ENCODE results near the gene CFAP65. TPM values are rescaled to one million over a fixed set of nuclear protein-coding genes. Genes with fewer than 3 reads are reported as not detected.

Gene CFAP65
- total and polyA plus RNA-seq, 2 of the 13 experiments (the other 11 are each of a cell fraction or from before 2014, with no cell fraction given), result 0.05 TPM; not detected in 1

DNA sequence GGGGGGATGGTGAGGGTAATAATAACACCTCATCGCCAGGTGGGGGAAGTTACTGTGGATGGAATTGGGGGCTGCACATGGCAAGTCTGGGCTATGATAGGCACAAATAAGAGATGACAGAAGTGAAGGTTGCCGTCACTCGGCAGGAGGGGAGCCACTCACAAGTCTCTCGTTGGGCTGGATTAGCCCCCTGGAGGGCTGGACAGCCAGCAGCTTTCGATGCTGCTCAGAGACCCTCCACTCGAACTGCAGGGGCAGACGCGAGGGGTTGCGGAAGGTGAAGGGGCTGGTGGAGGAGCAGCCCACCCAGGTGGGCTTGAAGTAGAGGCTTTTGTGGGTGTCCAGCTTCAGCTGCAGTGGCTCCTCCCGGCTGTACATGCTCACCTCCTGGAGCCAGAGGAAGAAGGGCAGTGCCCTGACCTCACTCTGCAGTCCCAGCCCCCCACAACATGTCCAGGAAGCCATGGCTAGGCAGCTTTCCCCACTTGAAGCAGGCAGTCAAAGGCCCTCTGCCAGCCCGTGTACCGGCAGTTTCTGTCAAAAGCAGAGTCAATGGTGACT, 18.2 kb downstream of the CFAP65 start (continued):
- TF ChIP-seq NR2F6 (IDR thresholded peaks at IDR 0.05), result no peak
- TF ChIP-seq NR2F6 (CRISPR knock-in tag; IDR thresholded peaks at IDR 0.05), result no peak
- no peak for TF ChIP-seq PAWR (CRISPR knock-in tag; IDR thresholded peaks at IDR 0.05; ENCODE audit: borderline replicate concordance)
- no peak for TF ChIP-seq SPEN (CRISPR knock-in tag; IDR thresholded peaks at IDR 0.05; ENCODE audit: low read depth)
- TF ChIP-seq, protein P1, sequence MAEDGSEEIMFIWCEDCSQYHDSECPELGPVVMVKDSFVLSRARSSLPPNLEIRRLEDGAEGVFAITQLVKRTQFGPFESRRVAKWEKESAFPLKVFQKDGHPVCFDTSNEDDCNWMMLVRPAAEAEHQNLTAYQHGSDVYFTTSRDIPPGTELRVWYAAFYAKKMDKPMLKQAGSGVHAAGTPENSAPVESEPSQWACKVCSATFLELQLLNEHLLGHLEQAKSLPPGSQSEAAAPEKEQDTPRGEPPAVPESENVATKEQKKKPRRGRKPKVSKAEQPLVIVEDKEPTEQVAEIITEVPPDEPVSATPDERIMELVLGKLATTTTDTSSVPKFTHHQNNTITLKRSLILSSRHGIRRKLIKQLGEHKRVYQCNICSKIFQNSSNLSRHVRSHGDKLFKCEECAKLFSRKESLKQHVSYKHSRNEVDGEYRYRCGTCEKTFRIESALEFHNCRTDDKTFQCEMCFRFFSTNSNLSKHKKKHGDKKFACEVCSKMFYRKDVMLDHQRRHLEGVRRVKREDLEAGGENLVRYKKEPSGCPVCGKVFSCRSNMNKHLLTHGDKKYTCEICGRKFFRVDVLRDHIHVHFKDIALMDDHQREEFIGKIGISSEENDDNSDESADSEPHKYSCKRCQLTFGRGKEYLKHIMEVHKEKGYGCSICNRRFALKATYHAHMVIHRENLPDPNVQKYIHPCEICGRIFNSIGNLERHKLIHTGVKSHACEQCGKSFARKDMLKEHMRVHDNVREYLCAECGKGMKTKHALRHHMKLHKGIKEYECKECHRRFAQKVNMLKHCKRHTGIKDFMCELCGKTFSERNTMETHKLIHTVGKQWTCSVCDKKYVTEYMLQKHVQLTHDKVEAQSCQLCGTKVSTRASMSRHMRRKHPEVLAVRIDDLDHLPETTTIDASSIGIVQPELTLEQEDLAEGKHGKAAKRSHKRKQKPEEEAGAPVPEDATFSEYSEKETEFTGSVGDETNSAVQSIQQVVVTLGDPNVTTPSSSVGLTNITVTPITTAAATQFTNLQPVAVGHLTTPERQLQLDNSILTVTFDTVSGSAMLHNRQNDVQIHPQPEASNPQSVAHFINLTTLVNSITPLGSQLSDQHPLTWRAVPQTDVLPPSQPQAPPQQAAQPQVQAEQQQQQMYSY (CRISPR knock-in tag; IDR thresholded peaks at IDR 0.05), result no peak
- TF ChIP-seq ZNF749 (CRISPR knock-in tag; IDR thresholded peaks at IDR 0.05; ENCODE audit: borderline replicate concordance), result no peak
- no peak for TF ChIP-seq ZMAT3 (CRISPR knock-in tag; conservative IDR thresholded peaks at IDR 0.05)
- no peak for TF ChIP-seq NFE2 (CRISPR knock-in tag; IDR thresholded peaks at IDR 0.05)
- TF ChIP-seq ZNF180 (CRISPR knock-in tag; IDR thresholded peaks at IDR 0.05; ENCODE audit: borderline replicate concordance, low read depth), result no peak
- TF ChIP-seq ZSCAN25 (CRISPR knock-in tag; IDR thresholded peaks at IDR 0.05), result no peak
- TF ChIP-seq, protein P2, sequence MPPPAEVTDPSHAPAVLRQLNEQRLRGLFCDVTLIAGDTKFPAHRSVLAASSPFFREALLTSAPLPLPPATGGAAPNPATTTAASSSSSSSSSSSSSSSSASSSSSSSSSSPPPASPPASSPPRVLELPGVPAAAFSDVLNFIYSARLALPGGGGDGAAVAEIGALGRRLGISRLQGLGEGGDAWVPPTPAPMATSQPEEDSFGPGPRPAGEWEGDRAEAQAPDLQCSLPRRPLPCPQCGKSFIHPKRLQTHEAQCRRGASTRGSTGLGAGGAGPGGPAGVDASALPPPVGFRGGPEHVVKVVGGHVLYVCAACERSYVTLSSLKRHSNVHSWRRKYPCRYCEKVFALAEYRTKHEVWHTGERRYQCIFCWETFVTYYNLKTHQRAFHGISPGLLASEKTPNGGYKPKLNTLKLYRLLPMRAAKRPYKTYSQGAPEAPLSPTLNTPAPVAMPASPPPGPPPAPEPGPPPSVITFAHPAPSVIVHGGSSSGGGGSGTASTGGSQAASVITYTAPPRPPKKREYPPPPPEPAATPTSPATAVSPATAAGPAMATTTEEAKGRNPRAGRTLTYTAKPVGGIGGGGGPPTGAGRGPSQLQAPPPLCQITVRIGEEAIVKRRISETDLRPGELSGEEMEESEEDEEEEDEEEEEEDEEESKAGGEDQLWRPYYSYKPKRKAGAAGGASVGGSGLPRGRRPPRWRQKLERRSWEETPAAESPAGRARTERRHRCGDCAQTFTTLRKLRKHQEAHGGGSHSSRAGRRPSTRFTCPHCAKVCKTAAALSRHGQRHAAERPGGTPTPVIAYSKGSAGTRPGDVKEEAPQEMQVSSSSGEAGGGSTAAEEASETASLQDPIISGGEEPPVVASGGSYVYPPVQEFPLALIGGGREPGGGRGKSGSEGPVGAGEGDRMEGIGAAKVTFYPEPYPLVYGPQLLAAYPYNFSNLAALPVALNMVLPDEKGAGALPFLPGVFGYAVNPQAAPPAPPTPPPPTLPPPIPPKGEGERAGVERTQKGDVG (CRISPR knock-in tag; IDR thresholded peaks at IDR 0.05; ENCODE audit: borderline replicate concordance), result no peak

All from HepG2 (cell line).